Loucy (cell line): Measurements from ENCODE around the gene DRD2.

Experiments
- H2AFZ ChIP-seq: fragments of 200-600 bp; sonication (generic); 2 replicates; pipeline ENCODE4 v1.6.0; 2016; ENCODE audit warnings: antibody characterized with exemption, mild to moderate bottlenecking, low read length, moderate library complexity
- H3F3A ChIP-seq: fragments of 200-600 bp; 2 replicates; pipeline ENCODE4 v1.6.0; 2016; ENCODE audit warnings: antibody characterized with exemption, low read depth, mild to moderate bottlenecking
- H3K27me3 ChIP-seq: fragments of 200-600 bp; sonication (generic); 2 replicates; pipeline ENCODE4 v1.6.1; 2014; ENCODE audit warnings: low read length, mild to moderate bottlenecking; ENCODE audit not compliant: insufficient read depth, poor library complexity, severe bottlenecking
- H3K36me3 ChIP-seq: fragments of 200-600 bp; sonication (generic); 2 replicates; pipeline ENCODE4 v1.6.1; 2016; ENCODE audit warnings: low read length; ENCODE audit not compliant: insufficient read depth
- H3K4me1 ChIP-seq: fragments of 200-600 bp; sonication (generic); 2 replicates; pipeline ENCODE4 v1.5.1; 2014; ENCODE audit warnings: low read length, mild to moderate bottlenecking; ENCODE audit not compliant: insufficient read depth, poor library complexity, severe bottlenecking
- H3K4me2 ChIP-seq: fragments of 200-600 bp; sonication (generic); 2 replicates; pipeline ENCODE4 v1.6.0; 2014; ENCODE audit warnings: antibody characterized with exemption, low read length, low read depth, mild to moderate bottlenecking; ENCODE audit not compliant: poor library complexity, severe bottlenecking
- H3K4me3 ChIP-seq: fragments of 200-600 bp; sonication (generic); 2 replicates; pipeline ENCODE4 v1.5.1; 2014; ENCODE audit warnings: low read length, mild to moderate bottlenecking, mixed read lengths; ENCODE audit not compliant: poor library complexity, severe bottlenecking
- H3K79me2 ChIP-seq: fragments of 200-600 bp; sonication (generic); 2 replicates; pipeline ENCODE4 v1.6.1; 2014; ENCODE audit warnings: low read length; ENCODE audit not compliant: insufficient read depth
- H3K9ac ChIP-seq: fragments of 200-600 bp; sonication (generic); 2 replicates; pipeline ENCODE4 v1.6.0; 2014; ENCODE audit warnings: mild to moderate bottlenecking, low read depth, low read length, moderate library complexity; ENCODE audit not compliant: poor library complexity, severe bottlenecking
- H3K9me2 ChIP-seq: fragments of 200-600 bp; sonication (generic); replicated peaks from 2 replicates; pipeline ENCODE4 v1.6.1; 2016; ENCODE audit warnings: low read depth, low read length, mixed read lengths
- H3K9me3 ChIP-seq: fragments of 200-600 bp; sonication (generic); 2 replicates; pipeline ENCODE4 v1.6.1; 2014; ENCODE audit warnings: mild to moderate bottlenecking, antibody characterized with exemption, low read length, low read depth; ENCODE audit not compliant: insufficient read depth
- H4K20me1 ChIP-seq: fragments of 200-600 bp; sonication (generic); 2 replicates; pipeline ENCODE4 v1.6.0; 2014; ENCODE audit warnings: antibody characterized with exemption, low read length, mild to moderate bottlenecking; ENCODE audit not compliant: insufficient read depth, poor library complexity, severe bottlenecking
- CTCF ChIP-seq: fragments of 200-600 bp; sonication (generic); conservative IDR thresholded peaks from 2 replicates; pipeline ENCODE4 v1.5.1; 2014; ENCODE audit warnings: mild to moderate bottlenecking, antibody characterized with exemption, low read length
- EZH2phosphoT487 ChIP-seq: fragments of 200-600 bp; IDR thresholded peaks from 2 replicates; pipeline ENCODE4 v1.6.1; 2018; ENCODE audit warnings: antibody characterized with exemption, mild to moderate bottlenecking, moderate library complexity, borderline replicate concordance

Gene DRD2

GRCh38 chr11:113458189-113458588 lies 17.0 kb downstream of the DRD2 start:
- no peak for TF ChIP-seq CTCF
- H3K9me2 ChIP-seq = no peaks in the 10 kb centered on the region
- no peaks in the 10 kb centered on the region for H3K4me1 ChIP-seq
- H3K9ac ChIP-seq = no peak overlapping the region
- H3F3A ChIP-seq = no peaks in the 10 kb centered on the region
- no peaks in the 10 kb centered on the region for H3K27me3 ChIP-seq
- no peaks in the 10 kb centered on the region for H3K9me3 ChIP-seq
- H2AFZ ChIP-seq = no peak overlapping the region
- no peaks in the 10 kb centered on the region for H3K36me3 ChIP-seq
- no peaks in the 10 kb centered on the region for H4K20me1 ChIP-seq
- no peaks in the 10 kb centered on the region for H3K79me2 ChIP-seq
- no peak overlapping the region for H3K4me2 ChIP-seq
- no peak overlapping the region for H3K4me3 ChIP-seq

- Histone ChIP-seq H3F3A (no peaks in the 10 kb centered on the region), H3K9me2 (no peaks in the 10 kb centered on the region), H3K9me3 (no peaks in the 10 kb centered on the region), H3K4me1 (no peaks in the 10 kb centered on the region), H3K36me3 (no peaks in the 10 kb centered on the region), H3K4me2 (no peak overlapping the region), H3K27me3 (no peaks in the 10 kb centered on the region), H3K4me3 (no peak overlapping the region), H4K20me1 (no peaks in the 10 kb centered on the region), H3K9ac (no peak overlapping the region), H3K79me2 (no peaks in the 10 kb centered on the region), H2AFZ (no peak overlapping the region)
- no peak for TF ChIP-seq CTCF
These were observed 17.4 kb downstream of the DRD2 start for GRCh38 chr11:113457784-113458183.

GRCh38 chr11:113454455-113454854 lies 20.7 kb downstream of the DRD2 start:
- no peaks in the 10 kb centered on the region for H3K9me3 ChIP-seq
- no peak overlapping the region for H2AFZ ChIP-seq
- H3K27me3 ChIP-seq = no peaks in the 10 kb centered on the region
- H3K9ac ChIP-seq = no peak overlapping the region
- H3F3A ChIP-seq = no peaks in the 10 kb centered on the region
- H3K79me2 ChIP-seq = no peaks in the 10 kb centered on the region
- H3K4me1 ChIP-seq = no peaks in the 10 kb centered on the region
- H3K9me2 ChIP-seq = no peaks in the 10 kb centered on the region
- TF ChIP-seq CTCF (no peak), EZH2phosphoT487 (no peak)
- H3K36me3 ChIP-seq = no peaks in the 10 kb centered on the region
- H3K4me3 ChIP-seq = no peak overlapping the region
- H4K20me1 ChIP-seq = no peaks in the 10 kb centered on the region
- H3K4me2 ChIP-seq = no peak overlapping the region
